H1 (cell line): ENCODE results near the gene MAP1LC3C. TPM values are rescaled to one million over a fixed set of nuclear protein-coding genes. Genes with fewer than 3 reads are reported as not detected.

Experiments used
- CHD7 ChIP-seq: fragments of 300-600 bp; sonication (generic); IDR thresholded peaks from 2 replicates; pipeline ENCODE4 v1.7.1; 2012; ENCODE audit warnings: low read length, moderate library complexity, mild to moderate bottlenecking, inconsistent platforms; ENCODE audit not compliant: insufficient replicate concordance
- CREB1 ChIP-seq: IDR thresholded peaks from 2 replicates; pipeline ENCODE4 v1.6.1; 2012; ENCODE audit warnings: inconsistent platforms
- GABPA ChIP-seq: IDR thresholded peaks from 2 replicates; pipeline ENCODE4 v1.6.1; 2011; ENCODE audit warnings: mild to moderate bottlenecking, low read length, moderate library complexity, borderline replicate concordance; ENCODE audit not compliant: insufficient read depth
- HDAC6 ChIP-seq: IDR thresholded peaks from one replicate; pipeline ENCODE4 v1.7.1; 2012; ENCODE audit warnings: low read depth, mild to moderate bottlenecking, inconsistent platforms, low read length, moderate library complexity
- MAFK ChIP-seq: IDR thresholded peaks from 2 replicates; pipeline ENCODE4 v1.6.1; 2012; ENCODE audit warnings: low read depth, mild to moderate bottlenecking, improper control_type of control experiment, low read length
- RBBP5 ChIP-seq: IDR thresholded peaks from 2 replicates; pipeline ENCODE4 v1.7.1; 2012; ENCODE audit warnings: low read depth, mild to moderate bottlenecking, inconsistent platforms, low read length, moderate library complexity, borderline replicate concordance
- RFX5 ChIP-seq: IDR thresholded peaks from 2 replicates; pipeline ENCODE4 v1.6.1; 2011; ENCODE audit warnings: low read depth, low read length, improper control_type of control experiment, borderline replicate concordance
- polyA plus RNA-seq, 7 experiments: library from polyadenylated mRNA; depleted of rRNA in 3 of 7; stranded (reverse) in 5 of 7; unstranded in 2 of 7; fragments of >200 nt in 5 of 7; fragments of 200-250 nt in 2 of 7; gene quantifications; 1 replicate in 5 of 7; 2 replicates in 1 of 7; 4 replicates in 1 of 7; pipeline versions ENCODE4 v1.2.1 to v1.2.3, GENCODE V29; 2011 to 2013; ENCODE audit warnings: missing spikeins in 2 of 7, mixed read lengths in 2 of 7
- total RNA-seq: library from RNA; stranded (reverse); fragmentation: NEBNext Ultra II Directional; extraction: Animal tissue kit (Norgen Biotek cat#: 25700); gene quantifications from 2 replicates; pipeline ENCODE4 v1.2.1, GENCODE V29; 2021

Gene MAP1LC3C
- total and polyA plus RNA-seq, 2 of the 8 experiments (the other 6 are each of a cell fraction or from before 2014, with no cell fraction given): 1.7 to 3.2 TPM

- TF ChIP-seq CHD7 (no peak), MAFK (no peak), RFX5 (no peak), HDAC6 (no peak), GABPA (no peak), RBBP5 (no peak), CREB1 (no peak)
These were observed 24.9 kb upstream of the MAP1LC3C start (continued) for GRCh38 chr1:242023805-242024204.
